Effector CD4-positive, alpha-beta T cell (primary cell): ENCODE data around the gene GSG1.
"Not testable (repeated sequence)": the region's sequence is repeated elsewhere in the genome, so short reads cannot be mapped to it uniquely, and the experiment has no call there.

ENCODE experiments used
- DNase-seq: peaks from one replicate; pipeline ENCODE4 v3.0.0-alpha.2; 2020

GSG1 gene

GRCh38 chr12:13052421-13052820 lies 51.0 kb downstream of the GSG1 start:
- DNase-seq = no peak

- DNase-seq = no peak
Measured at GRCh38 chr12:13049816-13050215, 53.7 kb downstream of the GSG1 start.

- DNase-seq = no peak
Measured at GRCh38 chr12:13046964-13047363, 56.5 kb downstream of the GSG1 start.

- no peak for DNase-seq
Measured at GRCh38 chr12:13045816-13046215, 57.7 kb downstream of the GSG1 start.

- DNase-seq = no peak
Measured at GRCh38 chr12:13044906-13045299, 58.6 kb downstream of the GSG1 start.

- peak; percentile 58 for DNase-seq
Measured at GRCh38 chr12:13044002-13044905, 59.2 kb downstream of the GSG1 start, which contains the start of gene FAM234B. Gene FAM234B (plus strand): TSS chr12:13044381. CDS start chr12:13044404, 23 bp downstream.

GRCh38 chr12:13042666-13043230 lies 60.7 kb downstream of the GSG1 start:
- no peak for DNase-seq

- no peak for DNase-seq
Measured at GRCh38 chr12:13041224-13041623, 62.2 kb downstream of the GSG1 start.

- no peak for DNase-seq
Measured at GRCh38 chr12:13039328-13039956, 64.0 kb downstream of the GSG1 start.

- DNase-seq = no peak
Measured at GRCh38 chr12:13038491-13039161, 64.8 kb downstream of the GSG1 start.

- DNase-seq = no peak
Measured at GRCh38 chr12:13036881-13037280, 66.6 kb downstream of the GSG1 start.

- not testable (repeated sequence) for DNase-seq
Measured at GRCh38 chr12:13035335-13035734, 68.1 kb downstream of the GSG1 start.
